Jurkat, Clone E6-1 (cell line): Measurements from ENCODE around the gene CCDC183. TPM values are rescaled to one million over a fixed set of nuclear protein-coding genes. Genes with fewer than 3 reads are reported as not detected.
"Not testable (repeated sequence)": the region's sequence is repeated elsewhere in the genome, so short reads cannot be mapped to it uniquely, and the experiment has no call there.

Source experiments
- DNase-seq: peaks from one replicate; pipeline ENCODE4 v3.0.0-alpha.2; 2011; ENCODE audit warnings: low read depth, low spot score
- H3K4me3 ChIP-seq: 2 replicates; pipeline ENCODE4 v1.5.1; 2011; ENCODE audit warnings: mild to moderate bottlenecking, low read length, control low read depth, moderate library complexity
- polyA plus RNA-seq: library from polyadenylated mRNA; unstranded; fragments of >200 nt; gene quantifications from one replicate; pipeline ENCODE4 v1.2.1, GENCODE V29; 2012; ENCODE audit warnings: missing spikeins; ENCODE audit not compliant: insufficient read length, insufficient read depth

CCDC183 gene
- polyA plus RNA-seq: 3.7 TPM

- no peak for DNase-seq
- no peak within 1 kb of the TSS for H3K4me3 ChIP-seq
Observed at GRCh38 chr9:136796238-136796774, at the start of gene CCDC183. TSS of gene CCDC183 (plus strand) at chr9:136796338. CDS start at chr9:136796398, 60 bp downstream.

GRCh38 chr9:136746621-136747020, 49.5 kb upstream of the CCDC183 start:
- no peak overlapping the region for H3K4me3 ChIP-seq
- no peak for DNase-seq

GRCh38 chr9:136747161-136748060, 48.7 kb upstream of the CCDC183 start:
- DNase-seq: no peak
- no peak overlapping the region for H3K4me3 ChIP-seq

- DNase-seq: no peak
- no peak within 1 kb of the TSS for H3K4me3 ChIP-seq
Observed at GRCh38 chr9:136748201-136748600, 47.9 kb upstream of the CCDC183 start, which contains the start of gene LCN6. TSS of gene LCN6 (minus strand) at chr9:136748525. CDS start at chr9:136748483, 42 bp downstream.

- no peak overlapping the region for H3K4me3 ChIP-seq
- DNase-seq: no peak
Observed at GRCh38 chr9:136748666-136749611, 47.2 kb upstream of the CCDC183 start.

- no peak overlapping the region for H3K4me3 ChIP-seq
- no peak for DNase-seq
Observed at GRCh38 chr9:136750526-136750925, 45.6 kb upstream of the CCDC183 start.

DNA sequence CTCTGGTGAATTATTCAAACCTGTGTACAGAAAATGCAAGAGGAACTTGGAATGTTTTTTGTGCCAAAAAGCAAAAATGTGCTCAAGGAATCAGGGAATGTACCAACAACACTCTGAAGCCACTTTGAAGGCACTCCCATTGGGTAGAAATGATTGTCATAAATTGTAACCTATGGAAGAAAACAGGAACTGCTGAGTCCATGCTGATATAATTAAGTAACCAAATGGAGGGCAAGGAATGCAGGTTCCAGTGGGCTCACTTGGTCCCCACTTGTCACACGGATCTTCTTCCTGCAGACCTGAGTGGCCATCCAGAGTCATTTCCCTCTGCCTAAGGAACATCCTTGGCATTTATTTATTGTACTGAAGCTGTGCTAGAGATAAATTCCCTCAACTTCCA, 44.9 kb upstream of the CCDC183 start:
- H3K4me3 ChIP-seq: no peak overlapping the region
- DNase-seq: no peak

GRCh38 chr9:136751814-136752213, 44.3 kb upstream of the CCDC183 start:
- DNase-seq: no peak
- H3K4me3 ChIP-seq: no peak overlapping the region

DNA sequence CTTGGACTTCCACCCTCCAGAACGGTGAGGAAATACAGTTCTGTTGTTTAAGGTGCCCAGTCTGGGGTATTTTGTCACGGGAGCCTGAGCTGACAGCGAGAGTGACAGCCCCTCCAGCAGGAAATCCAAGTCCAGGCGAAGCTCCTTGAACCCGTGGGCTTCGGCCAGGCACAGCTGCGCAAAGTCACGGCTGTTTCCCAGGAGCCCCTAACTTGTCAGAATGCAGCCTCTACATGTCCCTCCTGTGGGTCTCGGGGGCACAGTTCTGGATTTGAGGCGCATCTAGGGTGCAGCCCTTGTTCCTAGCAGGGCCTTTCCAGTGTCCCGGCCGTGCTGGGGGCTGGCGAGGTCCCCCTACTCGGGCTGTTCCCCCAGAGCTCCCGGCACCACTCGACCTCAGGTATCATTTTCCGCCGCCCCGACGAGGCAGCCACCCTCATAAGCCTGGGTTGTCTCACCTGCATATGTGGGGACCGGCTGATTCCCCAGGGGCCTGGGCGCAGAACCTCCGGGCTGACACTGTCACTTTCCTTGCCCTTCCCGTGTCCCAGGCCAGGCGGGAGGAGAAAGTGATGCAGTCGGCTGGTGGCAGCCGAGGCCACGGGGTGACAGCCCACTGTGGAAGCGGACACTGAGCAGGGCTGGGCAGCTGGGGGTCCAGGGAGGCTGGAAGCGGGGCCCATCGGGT, 42.6 kb upstream of the CCDC183 start:
- no peak overlapping the region for H3K4me3 ChIP-seq
- no peak for DNase-seq

DNA sequence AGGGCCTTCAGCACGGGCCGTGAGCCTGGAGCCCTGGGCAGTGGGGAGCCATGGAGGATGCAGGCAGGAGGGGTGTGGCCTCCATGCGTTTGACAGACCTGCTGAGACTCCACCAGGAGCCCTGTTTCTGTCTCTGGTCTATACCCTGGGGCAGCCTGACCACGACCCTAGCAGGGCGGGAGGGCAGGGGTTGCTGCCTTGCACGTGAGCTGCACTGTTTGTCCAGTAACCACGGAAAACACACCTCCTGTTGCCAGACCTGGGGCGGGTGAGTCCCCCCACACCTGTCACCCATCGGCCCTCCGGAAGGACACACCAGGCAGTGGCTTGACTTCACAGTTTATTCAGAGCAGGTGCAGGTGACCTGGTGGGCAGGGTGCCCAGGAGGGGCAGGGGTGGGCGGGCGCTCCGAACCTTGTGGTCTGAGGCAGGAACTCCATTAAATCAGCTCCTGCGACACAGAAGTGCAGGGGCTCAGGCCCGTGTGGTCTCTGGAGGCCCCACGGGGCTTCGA, 42.0 kb upstream of the CCDC183 start:
- H3K4me3 ChIP-seq: no peak overlapping the region
- DNase-seq: no peak

GRCh38 chr9:136754626-136755301, 41.4 kb upstream of the CCDC183 start:
- no peak for DNase-seq
- H3K4me3 ChIP-seq: no peak overlapping the region

DNA sequence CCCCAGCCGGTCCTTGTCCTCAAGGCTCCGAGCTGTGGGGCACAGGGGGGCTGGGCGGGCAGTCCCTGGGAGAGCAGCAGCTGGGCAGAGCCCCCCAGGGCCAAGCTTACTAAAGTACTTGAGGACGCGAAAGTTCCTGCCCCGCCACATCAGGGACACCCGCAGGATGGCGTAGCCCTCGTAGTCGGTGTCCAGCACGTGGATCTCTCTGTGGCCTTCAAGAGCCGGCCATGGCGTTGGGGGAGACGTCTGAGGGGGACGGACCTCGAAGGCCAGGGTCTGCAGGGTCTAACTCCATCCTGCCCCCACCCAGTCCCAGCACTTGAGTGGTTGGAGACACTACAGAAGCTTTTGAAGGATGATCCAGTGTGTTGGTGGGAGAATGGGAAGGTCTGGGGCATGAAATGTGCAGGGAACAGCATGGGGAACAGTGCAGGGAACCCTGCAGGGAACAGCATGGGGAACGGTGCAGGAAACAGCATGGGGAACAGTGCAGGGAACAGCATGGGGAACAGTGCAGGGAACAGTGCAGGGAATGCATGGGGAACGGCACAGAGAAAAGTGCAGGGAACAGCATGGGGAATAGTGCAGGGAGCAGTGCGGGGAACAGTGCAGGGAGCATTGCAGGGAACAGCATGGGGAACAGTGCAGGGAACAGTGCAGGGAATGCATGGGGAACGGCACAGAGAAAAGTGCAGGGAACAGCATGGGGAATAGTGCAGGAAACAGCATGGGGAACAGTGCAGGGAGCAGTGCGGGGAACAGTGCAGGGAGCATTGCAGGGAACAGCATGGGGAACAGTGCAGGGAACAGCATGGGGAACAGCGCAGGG, 40.6 kb upstream of the CCDC183 start:
- H3K4me3 ChIP-seq, DNase-seq: not testable (repeated sequence)

DNA sequence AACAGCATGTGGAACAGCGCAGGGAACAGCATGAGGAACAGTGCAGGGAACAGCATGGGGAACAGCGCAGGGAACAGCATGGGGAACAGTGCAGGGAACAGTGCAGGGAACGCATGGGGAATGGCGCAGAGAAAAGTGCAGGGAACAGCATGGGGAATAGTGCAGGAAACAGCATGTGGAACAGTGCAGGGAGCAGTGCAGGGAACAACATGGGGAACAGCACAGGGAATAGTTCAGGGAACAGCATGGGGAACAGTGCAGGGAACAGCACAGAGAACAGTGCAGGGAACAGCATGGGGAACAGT, 40.1 kb upstream of the CCDC183 start:
- no peak for DNase-seq
- no peak overlapping the region for H3K4me3 ChIP-seq

- no peak overlapping the region for H3K4me3 ChIP-seq
- no peak for DNase-seq
Observed at GRCh38 chr9:136756836-136757235, 39.3 kb upstream of the CCDC183 start.

- DNase-seq: no peak
- H3K4me3 ChIP-seq: no peak overlapping the region
Observed at GRCh38 chr9:136757328-136757727, 38.8 kb upstream of the CCDC183 start.

GRCh38 chr9:136757751-136758140, 38.4 kb upstream of the CCDC183 start:
- H3K4me3 ChIP-seq: no peak overlapping the region
- no peak for DNase-seq

DNA sequence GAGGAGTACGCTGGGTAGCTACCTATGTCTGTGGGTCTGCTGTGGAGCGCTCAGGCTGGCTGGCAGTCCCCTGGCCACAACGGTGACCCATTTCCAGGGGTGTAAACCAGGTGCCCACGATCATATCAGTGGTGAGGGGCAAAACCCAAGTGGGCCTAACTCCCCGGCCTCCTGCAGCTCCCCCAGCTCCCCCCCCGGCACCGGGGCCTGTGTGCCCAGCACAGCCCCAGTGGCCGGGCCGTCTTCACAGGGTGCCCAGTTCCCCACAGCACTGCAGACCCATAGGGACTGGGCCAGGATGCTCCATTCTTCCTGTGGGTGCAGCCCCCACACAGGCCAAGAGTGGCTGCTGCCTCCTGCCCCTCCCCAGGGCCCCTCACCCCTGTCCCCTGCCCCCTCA, 37.1 kb upstream of the CCDC183 start:
- no peak for DNase-seq
- H3K4me3 ChIP-seq: no peak overlapping the region
